H1 (cell line): ENCODE measurements around the gene ATPAF1. TPM values are rescaled to one million over a fixed set of nuclear protein-coding genes. Genes with fewer than 3 reads are reported as not detected.

Source experiments
- CTCF ChIA-PET: fragments of 300-600 bp; sonication (Branson Sonifier 250); formaldehyde crosslinking; loops from one replicate; lab custom pipeline; 2021; ENCODE audit not compliant: partially characterized antibody; lab: Charles Lee
- POLR2A ChIA-PET: fragments of 300-600 bp; sonication (Branson Sonifier 250); formaldehyde crosslinking; loops from one replicate; lab custom pipeline; 2021; ENCODE audit warnings: inconsistent platforms; ENCODE audit not compliant: partially characterized antibody; lab: Charles Lee
- DNase-seq, 2 experiments: peaks; one replicate each; pipeline versions ENCODE4 v3.0.0 to v3.0.0-alpha.2; 2010 to 2022; ENCODE audit warnings: low spot score in 2 of 2, low read depth in 1 of 2, mixed read lengths in 1 of 2
- FAIRE-seq: peaks from 2 replicates; lab custom pipeline; 2011; peaks lifted over from hg19 to GRCh38; lab: Jason Lieb, UNC
- H2AFZ ChIP-seq: 2 replicates; pipeline ENCODE4 v1.8.1; 2012; ENCODE audit warnings: low read length, inconsistent platforms
- H2AK5ac ChIP-seq: 2 replicates; pipeline ENCODE4 v1.6.1; 2013; ENCODE audit warnings: low read depth, low read length
- H2BK120ac ChIP-seq: replicated peaks from 2 replicates; pipeline ENCODE3; 2013; ENCODE audit warnings: low read depth, low read length, inconsistent platforms
- H2BK12ac ChIP-seq: 2 replicates; pipeline ENCODE4 v1.6.1; 2013; ENCODE audit warnings: low read depth, low read length
- H2BK15ac ChIP-seq: 2 replicates; pipeline ENCODE4 v1.6.1; 2013; ENCODE audit warnings: low read length
- H2BK20ac ChIP-seq: 2 replicates; pipeline ENCODE4 v1.6.1; 2013; ENCODE audit warnings: low read length
- H2BK5ac ChIP-seq: 2 replicates; pipeline ENCODE4 v1.6.1; 2013; ENCODE audit warnings: low read depth, low read length
- H3K14ac ChIP-seq: 2 replicates; pipeline ENCODE4 v1.6.1; 2013; ENCODE audit warnings: inconsistent platforms; ENCODE audit not compliant: insufficient read length
- H3K18ac ChIP-seq: 2 replicates; pipeline ENCODE4 v1.6.1; 2013; ENCODE audit warnings: low read length; ENCODE audit errors: extremely low read depth
- H3K23ac ChIP-seq: 2 replicates; pipeline ENCODE4 v1.6.1; 2013; ENCODE audit warnings: inconsistent platforms; ENCODE audit not compliant: insufficient read length
- H3K23me2 ChIP-seq: 2 replicates; pipeline ENCODE4 v1.6.1; 2013; ENCODE audit warnings: low read depth, low read length
- H3K27ac ChIP-seq: 2 replicates; pipeline ENCODE4 v1.6.1; 2011; ENCODE audit warnings: low read depth, low read length, inconsistent platforms
- H3K27me3 ChIP-seq, 4 experiments: replicated peaks in 1 of 4; 1 replicate in 1 of 4; 2 replicates in 3 of 4; pipeline versions ENCODE4 v1.6.1 to v1.8.1; 2011 to 2013; ENCODE audit warnings: low read length in 3 of 4, mild to moderate bottlenecking in 3 of 4, inconsistent platforms in 2 of 4, mixed read lengths in 2 of 4, moderate library complexity in 1 of 4; ENCODE audit not compliant: control insufficient read depth in 3 of 4, insufficient read depth in 3 of 4; ENCODE audit errors: extremely low read depth in 1 of 4
- H3K36me3 ChIP-seq, 4 experiments: 2 replicates each; pipeline versions ENCODE4 v1.6.1 to v1.8.1; 2011 to 2013; ENCODE audit warnings: mild to moderate bottlenecking in 4 of 4, low read length in 3 of 4, moderate library complexity in 2 of 4, control low read depth in 1 of 4, inconsistent platforms in 1 of 4; ENCODE audit not compliant: insufficient read depth in 4 of 4, control insufficient read depth in 2 of 4
- H3K4ac ChIP-seq: replicated peaks from 2 replicates; pipeline ENCODE3; 2013; ENCODE audit warnings: low read length, low read depth, mixed read lengths, inconsistent platforms; ENCODE audit not compliant: insufficient read length
- H3K4me1 ChIP-seq, 4 experiments: replicated peaks in 1 of 4; 1 replicate in 1 of 4; 2 replicates in 3 of 4; pipeline versions ENCODE4 v1.6.1 to v1.8.1; 2011 to 2013; ENCODE audit warnings: low read length in 3 of 4, inconsistent platforms in 2 of 4, mixed read lengths in 1 of 4; ENCODE audit not compliant: insufficient read depth in 4 of 4, control insufficient read depth in 3 of 4
- H3K4me2 ChIP-seq, 2 experiments: 2 replicates each; pipeline versions ENCODE4 v1.6.1 to v1.8.1; 2011 to 2013; ENCODE audit warnings: low read depth in 2 of 2, low read length in 2 of 2, control low read depth in 1 of 2, inconsistent platforms in 1 of 2, mild to moderate bottlenecking in 1 of 2; ENCODE audit not compliant: insufficient read depth in 1 of 2
- H3K4me3 ChIP-seq, 4 experiments: fragments of 200-600, 300-600 bp in 1 of 4; sonication (generic), shearing (Covaris generic), sonication (Bioruptor Twin) in 1 of 4; 2 replicates each; pipeline versions ENCODE4 v1.5.1 to v1.8.1; 2011 to 2016; ENCODE audit warnings: low read length in 4 of 4, low read depth in 3 of 4, control low read depth in 2 of 4, inconsistent platforms in 2 of 4, mild to moderate bottlenecking in 2 of 4, mixed read lengths in 1 of 4, moderate library complexity in 1 of 4; ENCODE audit not compliant: insufficient read depth in 2 of 4; ENCODE audit errors: extremely low read depth in 1 of 4
- H3K56ac ChIP-seq: replicated peaks from 2 replicates; pipeline ENCODE3; 2013; ENCODE audit warnings: low read depth, mild to moderate bottlenecking, mixed read lengths, low read length, inconsistent platforms; ENCODE audit not compliant: insufficient read length
- H3K79me1 ChIP-seq: 2 replicates; pipeline ENCODE4 v1.6.1; 2013; ENCODE audit warnings: low read depth, low read length, control low read depth
- H3K79me2 ChIP-seq, 2 experiments: 2 replicates each; pipeline versions ENCODE4 v1.6.1 to v1.8.1; 2012 to 2013; ENCODE audit warnings: low read length in 2 of 2, mild to moderate bottlenecking in 2 of 2, inconsistent platforms in 1 of 2; ENCODE audit not compliant: insufficient read depth in 2 of 2, control insufficient read depth in 1 of 2
- H3K9ac ChIP-seq, 4 experiments: replicated peaks in 1 of 4; 1 replicate in 1 of 4; 2 replicates in 3 of 4; pipeline versions ENCODE4 v1.6.1 to v1.8.1; 2011 to 2013; ENCODE audit warnings: low read depth in 3 of 4, low read length in 3 of 4, control low read depth in 2 of 4, mild to moderate bottlenecking in 2 of 4, moderate library complexity in 2 of 4, inconsistent platforms in 1 of 4; ENCODE audit errors: extremely low read depth in 1 of 4
- H3K9me3 ChIP-seq, 2 experiments: 2 replicates each; pipeline versions ENCODE4 v1.6.1 to v1.8.1; 2012 to 2013; ENCODE audit warnings: mild to moderate bottlenecking in 2 of 2, moderate library complexity in 2 of 2, control low read depth in 1 of 2, inconsistent platforms in 1 of 2, low read depth in 1 of 2, low read length in 1 of 2, mixed read lengths in 1 of 2; ENCODE audit not compliant: insufficient read depth in 2 of 2
- H4K20me1 ChIP-seq, 2 experiments: replicated peaks in 1 of 2; 2 replicates each; pipeline versions ENCODE3 to v1.8.1; 2011 to 2013; ENCODE audit warnings: inconsistent platforms in 2 of 2, low read length in 2 of 2, mild to moderate bottlenecking in 1 of 2; ENCODE audit not compliant: insufficient read depth in 2 of 2, control insufficient read depth in 1 of 2
- H4K5ac ChIP-seq: 2 replicates; pipeline ENCODE4 v1.6.1; 2013; ENCODE audit warnings: low read length, low read depth, mixed read lengths, inconsistent platforms; ENCODE audit not compliant: insufficient read length
- H4K8ac ChIP-seq: 2 replicates; pipeline ENCODE4 v1.8.0; 2013; ENCODE audit warnings: mild to moderate bottlenecking, moderate library complexity, low read length, inconsistent platforms; ENCODE audit not compliant: insufficient read depth; ENCODE audit errors: extremely low read depth
- H4K91ac ChIP-seq: replicated peaks from 2 replicates; pipeline ENCODE3; 2013; ENCODE audit warnings: low read length, mixed read lengths, inconsistent platforms; ENCODE audit not compliant: insufficient read length
- ASH2L ChIP-seq: fragments of 200-600, 300-600 bp; sonication (generic); IDR thresholded peaks from one replicate; pipeline ENCODE4 v1.7.1; 2017; ENCODE audit warnings: low read length
- CBX8 ChIP-seq: fragments of 300-800, 300-1000 bp; sonication (generic); IDR thresholded peaks from 2 replicates; pipeline ENCODE4 v1.7.1; 2016; ENCODE audit warnings: low read depth, low read length, borderline replicate concordance
- CHD2 ChIP-seq: IDR thresholded peaks from 2 replicates; pipeline ENCODE4 v1.6.1; 2012; ENCODE audit warnings: low read length, improper control_type of control experiment
- HDAC6 ChIP-seq: IDR thresholded peaks from one replicate; pipeline ENCODE4 v1.7.1; 2012; ENCODE audit warnings: low read depth, mild to moderate bottlenecking, inconsistent platforms, low read length, moderate library complexity
- PHF8 ChIP-seq: fragments of 200-600 bp; sonication (generic); conservative IDR thresholded peaks from 2 replicates; pipeline ENCODE4 v1.7.1; 2012; ENCODE audit warnings: low read depth, mild to moderate bottlenecking, inconsistent platforms, low read length, moderate library complexity
- RFX5 ChIP-seq: IDR thresholded peaks from 2 replicates; pipeline ENCODE4 v1.6.1; 2011; ENCODE audit warnings: low read depth, low read length, improper control_type of control experiment, borderline replicate concordance
- SIRT6 ChIP-seq: IDR thresholded peaks from one replicate; pipeline ENCODE4 v1.7.1; 2012; ENCODE audit warnings: low read length, inconsistent platforms
- SP1 ChIP-seq: IDR thresholded peaks from 2 replicates; pipeline ENCODE4 v1.6.1; 2011; ENCODE audit warnings: low read depth, low read length
- SP2 ChIP-seq: IDR thresholded peaks from 2 replicates; pipeline ENCODE4 v1.6.1; 2012; ENCODE audit warnings: mild to moderate bottlenecking, low read length, inconsistent platforms
- ZNF274 ChIP-seq: IDR thresholded peaks from 2 replicates; pipeline ENCODE4 v1.7.0; 2012; ENCODE audit warnings: low read length, borderline replicate concordance; ENCODE audit errors: extremely low read depth
- whole genome bisulfite sequencing, 2 experiments: shearing (Covaris generic) in 1 of 2; methylation state at CpG; one replicate each; pipeline versions ENCODE4 v1.1.6 to v1.1.7; 2013 to 2015; ENCODE audit warnings: low lambda C conversion rate in 2 of 2, mixed read lengths in 2 of 2, inconsistent platforms in 1 of 2, low coverage in 1 of 2, missing lambda C conversion rate in 1 of 2; ENCODE audit not compliant: insufficient replicate concordance in 2 of 2, insufficient coverage in 1 of 2, insufficient read length in 1 of 2; ENCODE audit errors: extremely low coverage in 1 of 2, missing lambda C conversion rate in 1 of 2; 5-methylcytosine and 5-hydroxymethylcytosine counted together
- polyA plus RNA-seq, 7 experiments: library from polyadenylated mRNA; depleted of rRNA in 3 of 7; stranded (reverse) in 5 of 7; unstranded in 2 of 7; fragments of >200 nt in 5 of 7; fragments of 200-250 nt in 2 of 7; gene quantifications; 1 replicate in 5 of 7; 2 replicates in 1 of 7; 4 replicates in 1 of 7; pipeline versions ENCODE4 v1.2.1 to v1.2.3, GENCODE V29; 2011 to 2013; ENCODE audit warnings: missing spikeins in 2 of 7, mixed read lengths in 2 of 7
- total RNA-seq: library from RNA; stranded (reverse); fragmentation: NEBNext Ultra II Directional; extraction: Animal tissue kit (Norgen Biotek cat#: 25700); gene quantifications from 2 replicates; pipeline ENCODE4 v1.2.1, GENCODE V29; 2021
- TF ChIP-seq, protein P1 (sequence below): IDR thresholded peaks from 2 replicates; pipeline ENCODE4 v1.6.1; 2012; ENCODE audit warnings: low read length, inconsistent platforms
- TF ChIP-seq, protein P2 (sequence below): IDR thresholded peaks from 2 replicates; pipeline ENCODE4 v1.6.1; 2011; ENCODE audit warnings: low read length, improper control_type of control experiment

The ATPAF1 gene
- total and polyA plus RNA-seq, 2 of the 8 experiments (the other 6 are each of a cell fraction or from before 2014, with no cell fraction given), result 46.7 to 55.9 TPM

DNA sequence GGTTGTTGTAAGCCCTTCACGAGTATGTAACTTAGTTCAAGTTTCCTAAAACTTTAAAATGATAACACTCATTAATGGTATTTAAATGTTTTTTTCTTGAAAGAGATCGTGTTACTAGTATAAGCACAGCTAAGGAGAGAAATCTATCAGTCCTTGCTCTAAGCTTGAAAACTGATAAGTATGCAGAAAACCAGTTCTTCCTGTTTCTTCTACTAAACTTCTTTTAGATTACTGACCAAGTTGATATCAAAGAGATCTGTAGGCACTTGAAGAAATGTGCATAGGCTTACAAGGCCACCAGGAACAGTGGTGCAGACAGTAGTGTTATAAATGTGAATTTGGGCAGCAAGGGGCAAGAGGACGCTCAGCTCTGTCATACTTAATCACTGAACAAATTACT is 46.8 kb upstream of the ATPAF1 start:
- H3K18ac ChIP-seq, result no peak overlapping the region
- CTCF ChIA-PET, result interaction anchor here (0.6 to 1.2 kb wide), 2 partner anchors 10 to 389 kb away, joined by 3 to 4 read pairs; no protein-coding TSS in a partner anchor
- no peak for TF ChIP-seq CHD2
- no peak for TF ChIP-seq SP2
- TF ChIP-seq CBX8, result no peak
- TF ChIP-seq, protein P1, sequence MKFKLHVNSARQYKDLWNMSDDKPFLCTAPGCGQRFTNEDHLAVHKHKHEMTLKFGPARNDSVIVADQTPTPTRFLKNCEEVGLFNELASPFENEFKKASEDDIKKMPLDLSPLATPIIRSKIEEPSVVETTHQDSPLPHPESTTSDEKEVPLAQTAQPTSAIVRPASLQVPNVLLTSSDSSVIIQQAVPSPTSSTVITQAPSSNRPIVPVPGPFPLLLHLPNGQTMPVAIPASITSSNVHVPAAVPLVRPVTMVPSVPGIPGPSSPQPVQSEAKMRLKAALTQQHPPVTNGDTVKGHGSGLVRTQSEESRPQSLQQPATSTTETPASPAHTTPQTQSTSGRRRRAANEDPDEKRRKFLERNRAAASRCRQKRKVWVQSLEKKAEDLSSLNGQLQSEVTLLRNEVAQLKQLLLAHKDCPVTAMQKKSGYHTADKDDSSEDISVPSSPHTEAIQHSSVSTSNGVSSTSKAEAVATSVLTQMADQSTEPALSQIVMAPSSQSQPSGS, result no peak
- no peak for TF ChIP-seq ASH2L
- no peak for TF ChIP-seq SIRT6
- TF ChIP-seq SP1, result no peak
- TF ChIP-seq, protein P2, sequence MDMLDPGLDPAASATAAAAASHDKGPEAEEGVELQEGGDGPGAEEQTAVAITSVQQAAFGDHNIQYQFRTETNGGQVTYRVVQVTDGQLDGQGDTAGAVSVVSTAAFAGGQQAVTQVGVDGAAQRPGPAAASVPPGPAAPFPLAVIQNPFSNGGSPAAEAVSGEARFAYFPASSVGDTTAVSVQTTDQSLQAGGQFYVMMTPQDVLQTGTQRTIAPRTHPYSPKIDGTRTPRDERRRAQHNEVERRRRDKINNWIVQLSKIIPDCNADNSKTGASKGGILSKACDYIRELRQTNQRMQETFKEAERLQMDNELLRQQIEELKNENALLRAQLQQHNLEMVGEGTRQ, result no peak
- TF ChIP-seq RFX5, result no peak
- no peak for TF ChIP-seq PHF8
- no peak for TF ChIP-seq HDAC6
- TF ChIP-seq ZNF274, result no peak

More for the DNA sequence above, 46.8 kb upstream of the ATPAF1 start:
- Histone ChIP-seq H3K27me3 (no peaks in the 10 kb centered on the region), H2BK5ac (no peak overlapping the region), H4K91ac (no peak overlapping the region), H3K4me3 (no peak overlapping the region), H2AK5ac (no peak overlapping the region), H4K20me1 (peaks cover 8 to 10% of the 10 kb centered on the region in 2 experiments), H2BK12ac (no peak overlapping the region), H3K36me3 (peaks cover 0 to 31% (median 21%) of the 10 kb centered on the region in 4 experiments; a peak in 6 of 8 replicates), H3K23ac (no peak overlapping the region), H2BK120ac (no peak overlapping the region), H4K8ac (no peak overlapping the region), H3K9ac (no peak overlapping the region), H3K4ac (no peak overlapping the region), H3K79me2 (peaks cover 4 to 25% of the 10 kb centered on the region in 2 experiments; a peak in 3 of 4 replicates), H4K5ac (no peak overlapping the region), H2AFZ (no peak overlapping the region), H3K79me1 (peaks cover 10% of the 10 kb centered on the region), H3K9me3 (no peaks in the 10 kb centered on the region), H2BK15ac (no peak overlapping the region), H3K23me2 (peaks cover 4% of the 10 kb centered on the region), H3K27ac (no peak overlapping the region), H2BK20ac (no peak overlapping the region), H3K56ac (no peak overlapping the region), H3K14ac (no peak overlapping the region), H3K4me2 (no peak overlapping the region), H3K4me1 (peaks cover 5 to 21% (median 10%) of the 10 kb centered on the region in 4 experiments)
- DNase-seq (no peak), FAIRE-seq (no peak)
- WGBS, 2 experiments, result 79% methylated on average over 3 of the region's 3 CpGs; no CpG with 5 or more reads in 1 of the 2 experiments
- POLR2A ChIA-PET, result no interaction called here
